Glutamatergic neuron (in vitro differentiated cells): ENCODE measurements around the gene MYCT1. TPM values are rescaled to one million over a fixed set of nuclear protein-coding genes. Genes with fewer than 3 reads are reported as not detected.

ENCODE experiments used
- DNase-seq: peaks from one replicate; pipeline ENCODE4 v3.0.0; 2022
- H3K27ac Mint-ChIP-seq: one replicate; pipeline ENCODE4 v1.8.0; 2020; ENCODE audit warnings: mild to moderate bottlenecking, mixed read lengths, inconsistent platforms; ENCODE audit not compliant: unreplicated experiment
- H3K27me3 Mint-ChIP-seq: one replicate; pipeline ENCODE4 v1.8.0; 2020; ENCODE audit warnings: mild to moderate bottlenecking, moderate library complexity, mixed read lengths, inconsistent platforms; ENCODE audit not compliant: unreplicated experiment
- H3K36me3 Mint-ChIP-seq: one replicate; pipeline ENCODE4 v1.8.0; 2020; ENCODE audit warnings: mild to moderate bottlenecking, mixed read lengths, inconsistent platforms; ENCODE audit not compliant: unreplicated experiment
- H3K4me1 Mint-ChIP-seq: one replicate; pipeline ENCODE4 v1.8.0; 2020; ENCODE audit warnings: mild to moderate bottlenecking, low read depth, mixed read lengths, inconsistent platforms; ENCODE audit not compliant: unreplicated experiment
- H3K4me3 Mint-ChIP-seq: one replicate; pipeline ENCODE4 v1.8.0; 2020; ENCODE audit warnings: mild to moderate bottlenecking, mixed read lengths, inconsistent platforms; ENCODE audit not compliant: unreplicated experiment
- H3K9me3 Mint-ChIP-seq: one replicate; pipeline ENCODE4 v1.8.0; 2020; ENCODE audit warnings: mild to moderate bottlenecking, moderate library complexity, mixed read lengths, inconsistent platforms; ENCODE audit not compliant: unreplicated experiment
- total RNA-seq: library from RNA; stranded (reverse); fragmentation: NEBNext Ultra II Directional; extraction: Animal tissue kit (Norgen Biotek cat#: 25700); gene quantifications from one replicate; pipeline ENCODE4 v1.2.1, GENCODE V29; 2021; ENCODE audit not compliant: unreplicated experiment
- TF ChIP-seq, protein P1 (sequence below): fragments of 200-600 bp; sonication (generic); IDR thresholded peaks from one replicate; pipeline ENCODE4 v1.5.0; 2021; ENCODE audit not compliant: partially characterized antibody, unreplicated experiment

The MYCT1 gene
- total RNA-seq, 1 donor from 2014 or later = not detected

DNA sequence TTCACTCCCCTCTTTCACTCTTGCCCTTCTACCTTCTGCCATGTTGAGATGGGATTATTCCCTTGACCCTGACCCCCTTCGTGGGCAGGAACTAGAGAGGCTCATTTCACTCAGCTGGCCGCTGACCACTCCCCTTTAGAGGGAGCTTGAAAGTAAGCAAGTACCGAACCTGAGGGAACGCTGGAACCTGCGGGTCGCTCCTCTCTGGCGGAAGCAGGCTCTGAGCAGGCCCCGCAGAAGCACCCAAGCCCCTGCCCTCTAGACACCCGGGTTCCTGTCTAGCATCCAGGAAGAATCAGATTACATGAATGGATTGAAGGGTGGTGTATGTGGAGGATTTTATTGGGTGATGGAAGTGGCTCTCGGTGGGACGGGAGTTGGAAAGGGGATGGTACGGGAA is 11.9 kb upstream of the MYCT1 start:
- Mint-ChIP-seq H3K27ac (no peak overlapping the region), H3K4me3 (no peak overlapping the region), H3K9me3 (no peaks in the 10 kb centered on the region), H3K27me3 (no peaks in the 10 kb centered on the region), H3K4me1 (peaks cover 3% of the 10 kb centered on the region), H3K36me3 (no peaks in the 10 kb centered on the region)
- TF ChIP-seq, protein P1, sequence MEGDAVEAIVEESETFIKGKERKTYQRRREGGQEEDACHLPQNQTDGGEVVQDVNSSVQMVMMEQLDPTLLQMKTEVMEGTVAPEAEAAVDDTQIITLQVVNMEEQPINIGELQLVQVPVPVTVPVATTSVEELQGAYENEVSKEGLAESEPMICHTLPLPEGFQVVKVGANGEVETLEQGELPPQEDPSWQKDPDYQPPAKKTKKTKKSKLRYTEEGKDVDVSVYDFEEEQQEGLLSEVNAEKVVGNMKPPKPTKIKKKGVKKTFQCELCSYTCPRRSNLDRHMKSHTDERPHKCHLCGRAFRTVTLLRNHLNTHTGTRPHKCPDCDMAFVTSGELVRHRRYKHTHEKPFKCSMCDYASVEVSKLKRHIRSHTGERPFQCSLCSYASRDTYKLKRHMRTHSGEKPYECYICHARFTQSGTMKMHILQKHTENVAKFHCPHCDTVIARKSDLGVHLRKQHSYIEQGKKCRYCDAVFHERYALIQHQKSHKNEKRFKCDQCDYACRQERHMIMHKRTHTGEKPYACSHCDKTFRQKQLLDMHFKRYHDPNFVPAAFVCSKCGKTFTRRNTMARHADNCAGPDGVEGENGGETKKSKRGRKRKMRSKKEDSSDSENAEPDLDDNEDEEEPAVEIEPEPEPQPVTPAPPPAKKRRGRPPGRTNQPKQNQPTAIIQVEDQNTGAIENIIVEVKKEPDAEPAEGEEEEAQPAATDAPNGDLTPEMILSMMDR = no peak
- DNase-seq = no peak

DNA sequence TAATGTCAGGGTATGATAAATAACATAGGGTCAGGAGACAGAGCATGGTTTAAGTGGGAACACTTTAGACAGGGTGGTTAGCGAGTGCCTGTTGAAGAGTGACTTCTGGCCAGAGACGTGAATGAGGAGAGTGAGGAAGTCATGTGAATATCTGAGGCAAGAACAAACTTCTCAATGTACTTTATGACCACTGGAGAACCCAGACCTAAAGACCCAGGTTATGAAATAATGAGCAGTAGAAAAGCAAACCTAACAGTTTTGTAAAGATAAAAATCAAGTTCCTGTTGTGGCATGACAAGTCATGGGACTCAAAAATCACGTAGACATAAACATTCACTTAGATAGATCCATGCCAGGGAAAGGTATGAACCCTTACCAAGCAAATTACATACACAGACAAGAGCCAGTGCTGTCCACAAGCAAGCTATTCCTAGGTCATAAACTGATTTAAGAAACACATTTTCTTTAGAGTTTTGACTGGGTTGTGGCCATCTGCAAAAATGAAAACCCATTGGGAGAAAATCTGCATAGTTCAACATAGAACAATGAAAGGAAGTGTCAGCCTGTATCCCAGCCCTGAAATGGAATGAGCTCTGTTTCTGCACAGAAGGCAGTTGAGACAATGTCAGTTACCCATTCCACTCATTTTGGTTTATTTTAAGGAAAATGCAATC is 2.2 kb upstream of the MYCT1 start:
- H3K4me1 Mint-ChIP-seq = no peaks in the 10 kb centered on the region
- TF ChIP-seq, protein P1 = no peak
- no peaks in the 10 kb centered on the region for H3K9me3 Mint-ChIP-seq
- no peak overlapping the region for H3K27ac Mint-ChIP-seq
- no peak for DNase-seq
- no peak overlapping the region for H3K4me3 Mint-ChIP-seq
- H3K36me3 Mint-ChIP-seq = no peaks in the 10 kb centered on the region
- H3K27me3 Mint-ChIP-seq = no peaks in the 10 kb centered on the region

DNA sequence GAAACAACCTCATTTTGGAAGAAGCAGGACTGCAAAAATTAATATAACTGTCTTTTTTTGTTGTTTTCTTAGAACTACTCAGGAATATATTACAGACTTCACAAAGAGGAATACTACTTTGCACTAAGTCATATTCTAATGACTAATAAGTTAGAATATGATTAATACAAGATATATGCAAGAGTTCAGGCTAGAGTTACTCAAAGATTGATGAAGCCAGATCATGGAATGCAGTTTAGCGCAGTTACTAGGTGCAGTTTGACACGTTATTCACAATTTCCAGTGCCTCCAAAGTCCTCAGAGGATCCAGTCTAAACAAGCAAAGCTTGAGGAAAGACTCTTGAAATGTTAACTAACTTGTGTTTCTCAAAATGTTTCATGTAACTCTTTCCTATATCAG is 1.2 kb upstream of the MYCT1 start:
- H3K27ac Mint-ChIP-seq = no peak overlapping the region
- TF ChIP-seq, protein P1 = no peak
- no peak overlapping the region for H3K4me3 Mint-ChIP-seq
- H3K4me1 Mint-ChIP-seq = peaks cover under 1% of the 10 kb centered on the region
- DNase-seq = no peak
- no peaks in the 10 kb centered on the region for H3K9me3 Mint-ChIP-seq
- no peaks in the 10 kb centered on the region for H3K36me3 Mint-ChIP-seq
- no peaks in the 10 kb centered on the region for H3K27me3 Mint-ChIP-seq

DNA sequence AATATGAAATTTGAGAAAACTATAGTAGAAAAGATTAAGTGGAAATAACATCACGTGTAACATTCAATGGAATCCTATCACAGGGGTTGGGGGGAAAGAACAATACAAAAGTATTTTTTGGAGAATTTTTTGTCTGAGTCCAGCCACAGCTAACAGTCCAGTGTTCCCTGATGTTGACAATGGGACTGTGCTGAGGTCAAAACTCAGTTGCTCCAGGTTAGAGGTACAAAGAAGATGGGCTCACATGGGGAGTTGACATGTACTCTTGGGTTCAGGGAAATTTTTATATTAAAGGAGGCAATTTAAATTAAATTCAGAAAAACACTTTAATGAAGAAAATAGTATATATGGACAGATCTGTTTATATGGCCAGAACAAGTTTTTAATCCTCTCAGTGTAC is 995 bp downstream of the MYCT1 start:
- Mint-ChIP-seq H3K4me1 (peaks cover 11% of the 10 kb centered on the region), H3K36me3 (no peaks in the 10 kb centered on the region), H3K4me3 (no peak overlapping the region), H3K27me3 (no peaks in the 10 kb centered on the region), H3K27ac (no peak overlapping the region), H3K9me3 (no peaks in the 10 kb centered on the region)
- TF ChIP-seq, protein P1 = no peak
- DNase-seq = no peak

DNA sequence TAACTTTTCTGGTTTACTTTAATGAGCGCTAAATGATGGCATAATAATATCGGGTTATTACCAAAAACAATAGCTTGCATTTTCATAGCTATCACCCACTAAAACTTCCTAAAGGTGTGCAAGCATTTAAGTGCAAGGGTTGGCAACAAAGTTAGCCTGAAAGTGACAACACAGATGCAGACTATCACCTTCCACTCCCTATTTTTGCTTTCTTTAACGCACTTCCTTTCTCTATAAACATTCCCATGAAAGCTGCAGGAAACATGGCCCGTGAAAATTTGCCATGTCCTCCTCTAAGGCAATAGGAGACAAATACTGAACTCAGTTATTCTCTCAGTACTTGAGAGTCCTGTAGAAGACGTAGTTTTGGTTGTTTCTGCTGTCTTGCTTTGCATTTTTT is 2.7 kb downstream of the MYCT1 start:
- Mint-ChIP-seq H3K36me3 (no peaks in the 10 kb centered on the region), H3K9me3 (no peaks in the 10 kb centered on the region), H3K4me1 (peaks cover 11% of the 10 kb centered on the region), H3K27me3 (no peaks in the 10 kb centered on the region), H3K4me3 (no peak overlapping the region), H3K27ac (no peak overlapping the region)
- TF ChIP-seq, protein P1 = no peak
- DNase-seq = no peak
